Measurements from ENCODE around the gene LANCL2. TPM values are rescaled to one million over a fixed set of nuclear protein-coding genes. Genes with fewer than 3 reads are reported as not detected.

The LANCL2 gene
- total RNA-seq, 2 donors from 2014 or later = 6.6 to 11.4 TPM

DNA sequence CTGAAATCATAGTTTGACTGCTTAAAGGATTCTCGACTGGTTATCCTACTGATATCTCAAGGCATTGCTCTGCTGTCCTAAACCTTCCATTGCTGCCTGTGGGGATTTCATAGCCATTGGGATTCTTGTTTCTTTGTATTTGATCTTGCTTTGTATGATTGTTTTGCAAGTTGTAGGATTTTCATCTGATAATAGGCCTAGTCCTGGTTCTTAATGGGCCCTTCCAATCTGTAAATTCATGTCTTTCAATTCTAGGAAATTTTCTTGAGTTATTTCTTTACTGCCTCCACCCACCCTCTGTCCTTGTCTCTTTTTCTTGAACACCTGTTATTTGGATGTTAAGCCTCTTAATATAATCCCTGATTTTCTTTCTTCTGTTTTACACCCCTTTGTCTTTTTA lies 72.2 kb downstream of the LANCL2 start:
- H3K4me1 ChIP-seq (ENCODE audit: control insufficient read depth in 1 of 2, low read depth in 2 of 2) = peaks cover 0 to 9% of the 10 kb centered on the region in 2 donors
- no peak for TF ChIP-seq CTCF (IDR thresholded peaks at IDR 0.05)
- H3K9me3 ChIP-seq = no peaks in the 10 kb centered on the region
- no peaks in the 10 kb centered on the region for H3K27me3 ChIP-seq (replicated peaks; ENCODE audit: insufficient read depth)
- no peaks in the 10 kb centered on the region for H3K36me3 ChIP-seq
- H3K27ac ChIP-seq = no peak overlapping the region
- DNase-seq (ENCODE audit: low spot score) = no peak
- H3K4me3 ChIP-seq = no peak overlapping the region
- ATAC-seq (ENCODE audit: insufficient number of reproducible peaks, low FRiP score, low read depth) = no peak

GRCh38 chr7:55438085-55438756 lies 73.1 kb downstream of the LANCL2 start:
- DNase-seq (ENCODE audit: low spot score) (no peak), ATAC-seq (ENCODE audit: insufficient number of reproducible peaks, low FRiP score, low read depth) (no peak)
- no peak for TF ChIP-seq CTCF (IDR thresholded peaks at IDR 0.05)
- H3K9me3 ChIP-seq = no peaks in the 10 kb centered on the region
- no peaks in the 10 kb centered on the region for H3K36me3 ChIP-seq
- no peak overlapping the region for H3K27ac ChIP-seq
- peaks cover 0 to 8% of the 10 kb centered on the region in 2 donors for H3K4me1 ChIP-seq (ENCODE audit: control insufficient read depth in 1 of 2, low read depth in 2 of 2)
- H3K4me3 ChIP-seq = no peak overlapping the region
- H3K27me3 ChIP-seq (replicated peaks; ENCODE audit: insufficient read depth) = no peaks in the 10 kb centered on the region

DNA sequence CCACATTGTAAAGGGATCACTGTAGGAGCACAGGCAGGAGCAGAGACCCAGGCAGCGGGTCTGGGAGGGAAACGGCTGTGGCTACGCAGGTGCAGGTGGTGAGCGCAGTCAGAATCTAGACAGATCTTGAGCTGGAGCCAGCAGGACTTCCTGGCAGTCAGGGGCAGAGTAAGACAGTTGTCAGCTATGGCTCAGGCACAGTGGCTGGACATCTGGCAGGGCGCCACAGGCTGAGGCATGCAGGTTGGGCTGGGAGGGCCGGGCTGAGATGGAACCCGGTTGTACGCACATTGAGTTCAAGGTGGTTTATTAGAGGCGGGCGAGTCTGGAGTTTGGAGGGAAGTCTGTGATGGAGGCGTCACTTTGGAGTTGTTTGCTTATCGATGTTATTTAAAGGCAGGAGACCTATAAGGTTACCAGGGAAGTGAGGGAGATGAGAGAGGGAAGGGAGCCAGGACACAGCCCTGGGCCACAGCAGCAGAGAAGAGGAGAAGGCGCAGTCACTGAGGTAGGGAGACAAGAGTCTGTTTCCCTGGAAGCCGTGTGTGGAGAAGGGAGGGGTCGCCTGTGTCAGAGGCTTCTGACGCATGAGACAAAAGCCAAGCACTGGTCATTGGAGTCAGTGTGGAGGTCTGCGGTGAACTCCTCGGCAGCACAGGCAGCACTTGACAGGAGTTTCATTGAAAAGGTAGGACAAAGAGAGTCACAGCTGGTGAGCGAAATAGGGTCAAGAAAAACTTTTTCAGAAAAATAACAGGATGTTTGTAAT lies 73.8 kb downstream of the LANCL2 start:
- H3K9me3 ChIP-seq = no peaks in the 10 kb centered on the region
- no peak for TF ChIP-seq CTCF (IDR thresholded peaks at IDR 0.05)
- H3K36me3 ChIP-seq = no peaks in the 10 kb centered on the region
- H3K27ac ChIP-seq = no peak overlapping the region
- H3K4me1 ChIP-seq (ENCODE audit: control insufficient read depth in 1 of 2, low read depth in 2 of 2) = peaks cover 0 to 8% of the 10 kb centered on the region in 2 donors
- H3K27me3 ChIP-seq (replicated peaks; ENCODE audit: insufficient read depth) = no peaks in the 10 kb centered on the region
- no peak for DNase-seq (ENCODE audit: low spot score)
- no peak overlapping the region for H3K4me3 ChIP-seq
- no peak for ATAC-seq (ENCODE audit: insufficient number of reproducible peaks, low FRiP score, low read depth)

GRCh38 chr7:55439627-55440026 lies 74.5 kb downstream of the LANCL2 start:
- no peaks in the 10 kb centered on the region for H3K9me3 ChIP-seq

More at GRCh38 chr7:55439627-55440026, 74.5 kb downstream of the LANCL2 start:
- no peak for DNase-seq (ENCODE audit: low spot score)
- Histone ChIP-seq H3K27ac (no peak overlapping the region), H3K4me3 (no peak overlapping the region), H3K4me1 (ENCODE audit: control insufficient read depth in 1 of 2, low read depth in 2 of 2) (peaks cover 0 to 8% of the 10 kb centered on the region in 2 donors), H3K27me3 (replicated peaks; ENCODE audit: insufficient read depth) (no peaks in the 10 kb centered on the region), H3K36me3 (no peaks in the 10 kb centered on the region)
- TF ChIP-seq CTCF (IDR thresholded peaks at IDR 0.05) = no peak
- no peak for ATAC-seq (ENCODE audit: insufficient number of reproducible peaks, low FRiP score, low read depth)
